ENCODE data around the gene CAPZB. TPM values are rescaled to one million over a fixed set of nuclear protein-coding genes. Genes with fewer than 3 reads are reported as not detected.

CAPZB gene
- total and polyA plus RNA-seq, 10 donors = 139 to 386 (median 277) TPM

GRCh38 chr1:19414515-19415121 lies 70.7 kb downstream of the CAPZB start:
- Histone ChIP-seq H3K27ac (peak overlapping the region in 6 of 8 donors; percentile 21 to 64 (median 34)), H3K4me1 (peaks cover 33 to 100% (median 67%) of the 10 kb centered on the region in 6 donors)

GRCh38 chr1:19413999-19414398 lies 71.3 kb downstream of the CAPZB start:
- Histone ChIP-seq H3K4me3 (no peak overlapping the region), H3K27me3 (replicated peaks in 1 of 7) (no peaks in the 10 kb centered on the region), H3K36me3 (peaks cover 0 to 91% (median 22%) of the 10 kb centered on the region in 6 donors), H3K4me1 (peaks cover 33 to 100% (median 64%) of the 10 kb centered on the region in 6 donors), H3K9me3 (no peaks in the 10 kb centered on the region), H3K27ac (peak overlapping the region in 6 of 8 donors; percentile 21 to 64 (median 34))
- 86 to 93% (median 90%) methylated on average over 12 of the region's 12 CpGs for WGBS, 5 donors
- intact Hi-C loops (cut with DNase I; ENCODE audit: low total_unique reads) = no loop called here
- DNase-seq = no peak
- TF ChIP-seq POLR2AphosphoS5 (IDR thresholded peaks at IDR 0.05) (no peak), POLR2A (IDR thresholded peaks at IDR 0.05) (no peak), CTCF (IDR thresholded peaks at IDR 0.05 in 8 of 11, conservative IDR thresholded peaks at IDR 0.05 in 3 of 11) (no peak)

More at GRCh38 chr1:19414515-19415121, 70.7 kb downstream of the CAPZB start:
- no peak overlapping the region for H3K4me3 ChIP-seq
- no peaks in the 10 kb centered on the region for H3K9me3 ChIP-seq
- H3K36me3 ChIP-seq = peaks cover 0 to 92% (median 27%) of the 10 kb centered on the region in 6 donors
- WGBS, 5 donors = 57 to 77% (median 76%) methylated on average over 2 of the region's 2 CpGs
- DNase-seq = no peak
- TF ChIP-seq POLR2AphosphoS5 (IDR thresholded peaks at IDR 0.05) (peak in 1 of 3 donors; percentile 49), CTCF (IDR thresholded peaks at IDR 0.05 in 8 of 11, conservative IDR thresholded peaks at IDR 0.05 in 3 of 11) (no peak)
- no peaks in the 10 kb centered on the region for H3K27me3 ChIP-seq (replicated peaks in 1 of 7)
- intact Hi-C loops (cut with DNase I; ENCODE audit: low total_unique reads) = no loop called here

- Histone ChIP-seq H3K9me3 (no peaks in the 10 kb centered on the region), H3K4me1 (peaks cover 26 to 100% (median 61%) of the 10 kb centered on the region in 6 donors), H3K4me3 (no peak overlapping the region), H3K27me3 (replicated peaks in 1 of 7) (no peaks in the 10 kb centered on the region), H3K36me3 (peaks cover 0 to 89% (median 11%) of the 10 kb centered on the region in 6 donors), H3K27ac (peak overlapping the region in 2 of 8 donors; percentile 39 to 64)
- intact Hi-C loops (cut with DNase I; ENCODE audit: low total_unique reads) = no loop called here
- no peak for DNase-seq
- WGBS, 5 donors = 88 to 93% (median 93%) methylated on average over 8 of the region's 8 CpGs
- TF ChIP-seq POLR2A (IDR thresholded peaks at IDR 0.05) = no peak
- no peak for TF ChIP-seq CTCF (IDR thresholded peaks at IDR 0.05 in 8 of 11, conservative IDR thresholded peaks at IDR 0.05 in 3 of 11)
- TF ChIP-seq POLR2AphosphoS5 (IDR thresholded peaks at IDR 0.05) = no peak
These were observed 72.7 kb downstream of the CAPZB start for GRCh38 chr1:19412654-19413053.

- H3K4me1 ChIP-seq = peaks cover 22 to 100% (median 56%) of the 10 kb centered on the region in 6 donors
- no peak for DNase-seq
- intact Hi-C loops (cut with DNase I; ENCODE audit: low total_unique reads) = no loop called here
- H3K27me3 ChIP-seq (replicated peaks in 1 of 7) = no peaks in the 10 kb centered on the region
- 43 to 73% (median 63%) methylated on average over 8 of the region's 8 CpGs for WGBS, 5 donors
- peaks cover 0 to 87% (median 6%) of the 10 kb centered on the region in 6 donors for H3K36me3 ChIP-seq
- H3K4me3 ChIP-seq = no peak overlapping the region
- no peaks in the 10 kb centered on the region for H3K9me3 ChIP-seq
- peak; percentile 33 to 46 (median 44) for TF ChIP-seq POLR2AphosphoS5 (IDR thresholded peaks at IDR 0.05)
- TF ChIP-seq POLR2A (IDR thresholded peaks at IDR 0.05) = no peak
- peak overlapping the region in 6 of 8 donors; percentile 1 to 68 (median 34) for H3K27ac ChIP-seq
These were observed 73.7 kb downstream of the CAPZB start for GRCh38 chr1:19411612-19412011.

Data from spleen (tissue), 11 donors.